OCI-LY7 (cell line): Measurements from ENCODE around the gene ST8SIA5. TPM values are rescaled to one million over a fixed set of nuclear protein-coding genes. Genes with fewer than 3 reads are reported as not detected.

Experiments used
- BruUV-seq: library from RNA; stranded (reverse); fragments of 400-500 nt; replicated peaks from 2 replicates; lab custom pipeline; 2021; lab: Mats Ljungman, UMichigan
- CTCF ChIA-PET: fragments of 300-600 bp; sonication (Branson Sonifier 250); formaldehyde crosslinking; loops from one replicate; lab custom pipeline; 2022; ENCODE audit warnings: antibody characterized with exemption; ENCODE audit not compliant: unreplicated experiment; lab: Charles Lee
- POLR2A ChIA-PET: fragments of 300-600 bp; sonication (Branson Sonifier 250); formaldehyde crosslinking; loops from one replicate; lab custom pipeline; 2022; ENCODE audit warnings: antibody characterized with exemption; lab: Charles Lee
- DNase-seq: peaks from one replicate; pipeline ENCODE4 v3.0.0-alpha.2; 2015; ENCODE audit warnings: low spot score
- H2AFZ ChIP-seq: fragments of 200-600 bp; sonication (generic), shearing (Covaris generic); 2 replicates; pipeline ENCODE4 v1.6.1; 2014; ENCODE audit warnings: mild to moderate bottlenecking, antibody characterized with exemption, low read length, moderate library complexity
- H3K27ac ChIP-seq: fragments of 200-600 bp; sonication (generic); 2 replicates; pipeline ENCODE4 v1.5.1; 2014; ENCODE audit warnings: mixed run types, low read depth, mild to moderate bottlenecking, moderate library complexity, low read length, inconsistent platforms; ENCODE audit not compliant: poor library complexity, severe bottlenecking
- H3K36me3 ChIP-seq: fragments of 200-600 bp; sonication (generic); 2 replicates; pipeline ENCODE4 v1.6.1; 2014; ENCODE audit warnings: mild to moderate bottlenecking, antibody characterized with exemption, low read length, moderate library complexity, mixed read lengths; ENCODE audit not compliant: insufficient read depth
- H3K4me1 ChIP-seq: fragments of 200-600 bp; sonication (generic); 2 replicates; pipeline ENCODE4 v1.5.1; 2014; ENCODE audit warnings: mild to moderate bottlenecking, low read length; ENCODE audit not compliant: insufficient read depth, poor library complexity, severe bottlenecking
- H3K4me2 ChIP-seq: fragments of 200-600 bp; sonication (generic); 2 replicates; pipeline ENCODE4 v1.6.1; 2014; ENCODE audit warnings: mild to moderate bottlenecking, low read length
- H3K4me3 ChIP-seq: fragments of 200-600 bp; sonication (generic); 2 replicates; pipeline ENCODE4 v1.5.1; 2014; ENCODE audit warnings: mild to moderate bottlenecking, low read depth, low read length; ENCODE audit not compliant: poor library complexity, severe bottlenecking
- H3K79me2 ChIP-seq: fragments of 200-600 bp; sonication (generic); 2 replicates; pipeline ENCODE4 v1.6.1; 2016; ENCODE audit warnings: low read depth, mild to moderate bottlenecking, low read length, moderate library complexity, mixed read lengths; ENCODE audit not compliant: insufficient read depth
- H3K9me2 ChIP-seq: fragments of 200-600 bp; sonication (generic); 2 replicates; pipeline ENCODE4 v1.6.1; 2016; ENCODE audit warnings: mild to moderate bottlenecking, low read length, mixed read lengths; ENCODE audit not compliant: insufficient read depth
- H3K9me3 ChIP-seq: fragments of 200-600 bp; sonication (generic); 2 replicates; pipeline ENCODE4 v1.6.1; 2014; ENCODE audit warnings: mild to moderate bottlenecking, mixed run types, low read length, mixed read lengths
- H4K20me1 ChIP-seq: fragments of 200-600 bp; sonication (generic); 2 replicates; pipeline ENCODE4 v1.6.1; 2014; ENCODE audit warnings: mild to moderate bottlenecking, antibody characterized with exemption, low read length, moderate library complexity, mixed read lengths; ENCODE audit not compliant: insufficient read depth
- CTCF ChIP-seq: fragments of 200-600 bp; sonication (generic); conservative IDR thresholded peaks from 2 replicates; pipeline ENCODE4 v1.5.1; 2014; ENCODE audit warnings: mild to moderate bottlenecking, antibody characterized with exemption, low read length, moderate library complexity, mixed read lengths
- EZH2phosphoT487 ChIP-seq: fragments of 200-600 bp; sonication (generic); IDR thresholded peaks from 2 replicates; pipeline ENCODE4 v1.6.1; 2018; ENCODE audit warnings: low read depth, borderline replicate concordance, mild to moderate bottlenecking, mixed run types, antibody characterized with exemption, low read length, moderate library complexity, mixed read lengths
- intact Hi-C: fragments of 100-400 bp; cut with micrococcal nuclease; formaldehyde crosslinking; loops from one replicate; pipeline ENCODE4 v1.10.0; 2022; ENCODE audit not compliant: unreplicated experiment
- total RNA-seq, 2 experiments: library from RNA; depleted of rRNA in 1 of 2; stranded (reverse); fragments of >200 nt in 1 of 2; shearing (Covaris generic) in 1 of 2; gene quantifications; 2 replicates each; pipeline ENCODE4 v1.2.3, GENCODE V29; 2014 to 2022

ST8SIA5 gene
- total RNA-seq, 2 experiments from 2014 or later, result 0.28 TPM; not detected in 1

DNA sequence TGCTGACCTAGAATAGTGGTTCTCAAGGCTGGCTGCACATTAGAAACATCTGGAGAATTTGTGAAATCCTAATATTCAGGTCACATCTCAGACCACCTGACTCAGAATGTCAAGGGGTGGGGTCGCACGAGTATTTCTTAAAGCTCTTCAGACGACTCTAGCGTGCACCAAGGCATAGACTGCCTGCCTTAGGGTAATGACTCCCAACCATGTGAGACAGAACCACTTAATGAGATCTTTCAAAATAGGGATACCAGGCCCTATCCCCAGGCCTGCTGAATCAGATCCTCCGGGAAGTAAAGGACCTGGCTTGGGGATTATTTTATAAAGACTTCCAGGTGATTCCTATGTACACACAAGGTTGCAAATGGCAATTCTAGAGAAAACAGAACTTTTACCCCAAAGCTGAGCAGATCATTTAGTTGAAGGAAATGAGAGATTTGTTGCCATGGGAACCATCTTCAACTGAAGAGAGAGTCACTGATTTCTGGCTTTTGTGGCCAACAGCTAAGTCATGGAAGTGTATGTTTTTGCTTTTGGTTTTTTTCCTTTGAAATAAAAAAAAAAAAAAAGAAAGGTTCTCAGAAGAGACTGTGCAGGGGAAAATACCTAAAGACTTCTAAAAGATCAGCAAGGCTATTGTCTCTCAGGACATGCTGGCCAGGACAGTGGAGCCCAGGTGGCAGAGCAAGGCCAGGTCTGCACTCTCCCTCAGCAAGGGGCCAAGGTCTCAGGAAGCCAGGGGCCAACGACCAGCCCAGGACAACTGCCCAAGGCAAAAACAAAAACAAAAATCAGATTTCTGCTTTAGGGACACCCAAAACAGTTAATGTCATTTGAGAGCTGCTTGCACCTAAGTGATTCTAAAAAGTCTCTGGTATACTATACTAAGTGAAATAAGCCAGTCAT is 84.5 kb downstream of the ST8SIA5 start:
- ChIA-PET POLR2A (no interaction called here), CTCF (no interaction called here)
- H4K20me1 ChIP-seq, result no peaks in the 10 kb centered on the region
- peaks cover 19% of the 10 kb centered on the region for H3K4me1 ChIP-seq
- intact Hi-C loops, result no loop called here
- H2AFZ ChIP-seq, result no peak overlapping the region
- H3K36me3 ChIP-seq, result no peaks in the 10 kb centered on the region
- no TSS peak for BruUV-seq
- TF ChIP-seq CTCF, result no peak
- no peak for TF ChIP-seq EZH2phosphoT487
- DNase-seq, result peak; percentile 25
- H3K9me3 ChIP-seq, result no peaks in the 10 kb centered on the region
- no peak overlapping the region for H3K4me3 ChIP-seq
- H3K79me2 ChIP-seq, result no peaks in the 10 kb centered on the region
- H3K9me2 ChIP-seq, result no peaks in the 10 kb centered on the region
- H3K27ac ChIP-seq, result no peak overlapping the region
- peak overlapping the region; percentile 20 for H3K4me2 ChIP-seq

DNA sequence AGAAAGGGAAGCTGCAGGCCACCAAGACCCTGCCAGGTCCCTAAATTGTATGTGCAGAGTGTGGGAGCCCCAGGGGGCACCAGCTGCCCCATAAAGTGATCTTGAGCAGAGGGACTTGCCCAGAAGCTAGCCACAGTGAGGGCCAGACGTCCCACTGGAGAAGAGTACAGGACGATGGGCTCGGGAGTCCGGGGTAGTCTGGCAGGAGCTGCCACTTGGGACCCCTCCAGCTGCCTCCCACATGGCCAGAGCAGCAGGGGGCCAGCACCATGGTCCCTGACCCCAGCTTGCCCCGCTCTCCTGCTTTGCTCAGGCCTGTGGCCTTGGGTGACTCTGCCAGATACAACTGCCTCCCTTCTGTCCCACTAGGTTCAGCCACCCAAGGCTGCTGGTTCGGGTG is 88.2 kb downstream of the ST8SIA5 start:
- Histone ChIP-seq H3K4me3 (no peak overlapping the region), H2AFZ (no peak overlapping the region), H3K4me2 (no peak overlapping the region), H3K9me2 (no peaks in the 10 kb centered on the region), H3K9me3 (no peaks in the 10 kb centered on the region), H3K79me2 (no peaks in the 10 kb centered on the region), H3K36me3 (no peaks in the 10 kb centered on the region), H4K20me1 (no peaks in the 10 kb centered on the region), H3K27ac (no peak overlapping the region), H3K4me1 (peaks cover 10% of the 10 kb centered on the region)
- no peak for DNase-seq
- ChIA-PET POLR2A (no interaction called here), CTCF (no interaction called here)
- BruUV-seq, result no TSS peak
- no peak for TF ChIP-seq CTCF
- no peak for TF ChIP-seq EZH2phosphoT487
- intact Hi-C loops, result no loop called here

DNA sequence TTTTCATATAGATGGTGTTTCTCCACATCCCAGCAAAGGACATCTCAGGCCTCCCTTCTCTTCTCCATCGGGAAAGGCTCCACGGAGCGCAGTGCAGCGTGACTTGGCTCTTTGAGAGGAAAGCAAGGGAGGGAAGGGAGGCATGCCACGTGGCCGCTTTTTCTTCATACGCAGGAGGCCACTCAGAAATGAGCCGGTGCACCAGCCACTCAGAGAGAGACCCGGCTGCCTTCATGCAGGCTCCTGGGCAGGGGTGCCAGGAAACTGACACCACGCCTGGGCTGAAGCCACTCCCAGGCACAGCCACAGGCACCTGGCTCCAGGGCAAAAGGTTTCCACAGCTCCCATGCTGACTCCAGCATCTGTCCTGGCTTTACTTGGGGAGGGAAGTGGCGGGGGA is 88.7 kb downstream of the ST8SIA5 start:
- POLR2A ChIA-PET, result no interaction called here
- Histone ChIP-seq H2AFZ (no peak overlapping the region), H3K4me3 (no peak overlapping the region), H3K9me2 (no peaks in the 10 kb centered on the region), H3K9me3 (no peaks in the 10 kb centered on the region), H3K36me3 (no peaks in the 10 kb centered on the region), H4K20me1 (no peaks in the 10 kb centered on the region), H3K27ac (no peak overlapping the region), H3K4me1 (peaks cover 10% of the 10 kb centered on the region), H3K79me2 (no peaks in the 10 kb centered on the region), H3K4me2 (no peak overlapping the region)
- CTCF ChIA-PET, result no interaction called here
- BruUV-seq, result no TSS peak
- DNase-seq, result no peak
- intact Hi-C loops, result no loop called here
- TF ChIP-seq EZH2phosphoT487 (no peak), CTCF (no peak)
